Activated T-cell treated with anti-CD3 and anti-CD28 coated beads for 4 hours (primary cell): Measurements from ENCODE around the gene CDH9.
"Not testable (repeated sequence)": the region's sequence is repeated elsewhere in the genome, so short reads cannot be mapped to it uniquely, and the experiment has no call there.

Experiments used
- DNase-seq: peaks from one replicate; pipeline ENCODE4 v3.0.0-alpha.2; 2020

Gene CDH9

GRCh38 chr5:26942481-26942880 is 95.9 kb downstream of the CDH9 start:
- no peak for DNase-seq

- no peak for DNase-seq
Observed at GRCh38 chr5:26940994-26941393, 97.4 kb downstream of the CDH9 start.

- DNase-seq: no peak
Observed at GRCh38 chr5:26932238-26932637, 106.1 kb downstream of the CDH9 start.

- no peak for DNase-seq
Observed at GRCh38 chr5:26921439-26921838, 116.9 kb downstream of the CDH9 start.

GRCh38 chr5:26903469-26903868 is 134.9 kb downstream of the CDH9 start:
- no peak for DNase-seq

- DNase-seq: no peak
Observed at GRCh38 chr5:26894719-26895263, 143.6 kb downstream of the CDH9 start.

- no peak for DNase-seq
Observed at GRCh38 chr5:26893078-26893477, 145.3 kb downstream of the CDH9 start.

- DNase-seq: no peak
Observed at GRCh38 chr5:26889815-26890214, 148.6 kb downstream of the CDH9 start.

- no peak for DNase-seq
Observed at GRCh38 chr5:26884481-26884880, 153.9 kb downstream of the CDH9 start.

- DNase-seq: no peak
Observed at GRCh38 chr5:26883375-26883774, 155.0 kb downstream of the CDH9 start.

- DNase-seq: no peak
Observed at GRCh38 chr5:26881901-26882300, 156.5 kb downstream of the CDH9 start.

- DNase-seq: no peak
Observed at GRCh38 chr5:26877154-26877553, 161.2 kb downstream of the CDH9 start.

GRCh38 chr5:26872337-26872736 is 166.0 kb downstream of the CDH9 start:
- no peak for DNase-seq

- no peak for DNase-seq
Observed at GRCh38 chr5:26869781-26870180, 168.6 kb downstream of the CDH9 start.

GRCh38 chr5:26868504-26868903 is 169.9 kb downstream of the CDH9 start:
- no peak for DNase-seq

GRCh38 chr5:26864061-26864460 is 174.3 kb downstream of the CDH9 start:
- no peak for DNase-seq

GRCh38 chr5:26856238-26856637 is 182.1 kb downstream of the CDH9 start:
- no peak for DNase-seq

GRCh38 chr5:26852450-26852849 is 185.9 kb downstream of the CDH9 start:
- not testable (repeated sequence) for DNase-seq

GRCh38 chr5:26847041-26847736 is 191.2 kb downstream of the CDH9 start:
- no peak for DNase-seq

GRCh38 chr5:26843677-26844076 is 194.7 kb downstream of the CDH9 start:
- no peak for DNase-seq

- no peak for DNase-seq
Observed at GRCh38 chr5:26833596-26833995, 204.8 kb downstream of the CDH9 start.
